HAP-1 (cell line): Measurements from ENCODE around the gene C2CD5.
"Not testable (repeated sequence)": the region's sequence is repeated elsewhere in the genome, so short reads cannot be mapped to it uniquely, and the experiment has no call there.

Source experiments
- DNase-seq, 2 experiments: peaks; one replicate each; pipeline ENCODE4 v3.0.0-alpha.2; 2016 to 2020; ENCODE audit warnings: low spot score in 2 of 2
- H3K27me3 ChIP-seq: fragments of 250-450 bp; sonication (Bioruptor Pico); 2 replicates; pipeline ENCODE4 v1.5.1; 2020; ENCODE audit warnings: low read depth, mild to moderate bottlenecking, moderate library complexity
- H3K36me3 ChIP-seq: fragments of 250-450 bp; sonication (Bioruptor Pico); replicated peaks from 2 replicates; pipeline ENCODE4 v1.5.1; 2020; ENCODE audit warnings: mild to moderate bottlenecking
- H3K4me1 ChIP-seq: fragments of 250-450 bp; sonication (Bioruptor Pico); 2 replicates; pipeline ENCODE4 v1.5.1; 2020; ENCODE audit warnings: mild to moderate bottlenecking
- H3K4me3 ChIP-seq: fragments of 250-450 bp; sonication (Bioruptor Pico); 2 replicates; pipeline ENCODE4 v1.5.1; 2020; ENCODE audit warnings: mild to moderate bottlenecking, moderate library complexity
- H3K9me3 ChIP-seq: fragments of 250-450 bp; sonication (Bioruptor Pico); 2 replicates; pipeline ENCODE4 v1.5.1; 2020; ENCODE audit warnings: mild to moderate bottlenecking, moderate library complexity
- in situ Hi-C: fragments of 300-500 bp; cut with MboI; formaldehyde crosslinking; loops from 3 replicates; pipeline ENCODE4 v1.14.3; 2020; ENCODE audit warnings: low sequenced_read_pairs, inconsistent platforms, mixed read lengths

Gene C2CD5

DNA sequence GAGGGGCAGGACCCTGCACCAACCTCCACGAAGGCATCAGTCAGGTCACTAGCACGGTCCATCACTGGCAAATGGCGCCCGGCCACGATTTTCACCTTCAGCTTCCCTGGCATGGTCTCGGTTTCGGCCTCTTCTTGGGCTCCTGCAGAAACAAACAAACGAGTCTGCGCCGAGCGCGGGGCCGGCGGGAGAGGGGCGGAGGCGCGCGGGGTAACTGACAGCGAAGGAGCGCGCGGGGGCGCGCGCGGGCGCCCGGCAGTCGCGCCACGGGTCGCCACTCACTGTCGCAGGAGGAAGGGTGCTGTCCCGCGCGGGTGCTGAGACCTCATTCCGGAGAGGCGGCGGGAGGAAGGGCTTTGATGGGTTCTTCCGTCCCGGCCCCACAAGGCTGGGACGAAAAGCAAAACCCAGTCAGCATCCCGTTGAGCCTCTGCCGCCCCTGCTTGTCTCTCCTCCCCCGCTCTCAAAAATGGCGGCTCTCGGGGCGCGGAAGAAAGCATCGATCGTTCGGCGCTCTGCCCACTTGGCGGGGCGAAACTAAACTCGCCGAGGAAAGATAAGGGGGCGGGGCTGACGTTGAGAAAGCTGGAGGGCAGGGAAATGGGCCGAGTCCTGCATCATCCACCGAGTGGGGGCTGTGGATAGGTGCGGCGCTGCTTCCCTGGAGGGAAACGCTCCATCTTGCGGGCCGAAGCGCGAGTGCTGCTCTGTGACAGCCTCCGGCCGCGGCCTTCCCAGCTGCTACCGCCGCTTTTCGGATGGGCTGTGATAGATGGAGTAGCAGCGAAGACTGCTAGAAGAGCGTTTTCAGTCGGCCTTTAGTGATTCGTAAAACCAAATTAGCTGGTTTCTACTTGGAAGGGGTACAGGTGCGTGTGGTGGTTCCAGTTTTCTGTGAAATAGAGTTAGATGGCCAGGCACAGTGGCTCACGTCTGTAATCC is at the start of gene C2CD5:
C2CD5 (minus strand) TSS at position 505 of the 942 bp plus-strand sequence; CDS start at position 113, 392 bp downstream.
- H3K36me3 ChIP-seq = 0 out of 2 replicates have a peak, but pooled peaks cover 2% of the 10 kb centered on the region
- no peaks in the 10 kb centered on the region for H3K27me3 ChIP-seq
- peak within 1 kb of the TSS; percentile 86 for H3K4me3 ChIP-seq
- peaks cover 4% of the 10 kb centered on the region; the same call in 1 of the 2 replicates for H3K9me3 ChIP-seq
- in situ Hi-C loops = loop anchor here (25.0 kb wide), 1 partner anchor 93 kb away; the partner anchor contains the start of gene ETNK1
- peaks cover 8% of the 10 kb centered on the region for H3K4me1 ChIP-seq
- peak; percentile 92 to 98 for DNase-seq

GRCh38 chr12:22593864-22594263 is 49.5 kb upstream of the C2CD5 start:
- Histone ChIP-seq H3K4me1 (no peaks in the 10 kb centered on the region), H3K36me3 (no peaks in the 10 kb centered on the region), H3K9me3 (no peaks in the 10 kb centered on the region), H3K4me3 (no peak overlapping the region), H3K27me3 (no peaks in the 10 kb centered on the region)
- in situ Hi-C loops = no loop called here
- no peak for DNase-seq

DNA sequence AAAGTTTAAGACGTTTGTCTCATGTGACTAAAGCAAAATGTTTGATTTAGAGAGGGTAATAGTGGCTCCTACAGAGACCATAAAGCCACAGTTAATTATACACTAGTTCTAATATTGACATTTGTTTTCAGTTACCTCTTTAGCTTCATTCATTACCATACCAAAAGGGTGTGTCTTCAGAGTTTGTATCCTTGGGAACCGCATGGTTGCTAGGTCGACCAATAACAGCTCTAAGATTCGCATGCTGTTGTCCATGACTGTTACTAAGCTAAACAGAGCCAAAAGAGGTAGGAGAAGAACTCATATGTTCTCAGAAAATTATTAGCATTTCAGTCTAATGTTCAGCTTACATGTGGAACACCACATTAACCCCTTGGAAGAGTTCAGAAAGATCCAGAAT is 44.5 kb upstream of the C2CD5 start:
- Histone ChIP-seq H3K27me3 (no peaks in the 10 kb centered on the region), H3K4me1 (no peaks in the 10 kb centered on the region), H3K36me3 (no peaks in the 10 kb centered on the region), H3K4me3 (no peak overlapping the region), H3K9me3 (no peaks in the 10 kb centered on the region)
- no peak for DNase-seq
- in situ Hi-C loops = no loop called here

DNA sequence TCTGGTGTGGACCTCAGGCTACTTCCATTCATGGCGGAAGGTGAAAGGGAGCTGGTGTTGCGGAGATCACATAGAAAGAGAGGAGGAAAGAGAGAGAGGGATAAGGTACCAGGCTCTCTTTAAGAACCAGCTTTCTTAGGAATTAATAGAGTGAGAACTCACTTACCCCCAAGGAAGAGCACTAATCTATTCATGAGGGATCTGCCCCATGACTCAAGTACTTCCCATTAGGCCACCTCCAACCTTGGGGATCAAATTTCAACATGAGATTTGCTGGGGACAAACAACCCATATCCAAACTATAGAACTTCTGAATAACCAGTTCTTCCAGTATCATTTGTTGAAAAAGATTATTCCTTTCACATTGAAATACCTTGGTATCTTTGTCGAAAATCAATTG is 34.0 kb upstream of the C2CD5 start:
- 0 out of 2 replicates have a peak, but pooled peaks cover 2% of the 10 kb centered on the region for H3K4me1 ChIP-seq
- in situ Hi-C loops = no loop called here
- H3K9me3 ChIP-seq = no peaks in the 10 kb centered on the region
- H3K4me3 ChIP-seq = no peak overlapping the region
- H3K36me3 ChIP-seq = no peaks in the 10 kb centered on the region
- H3K27me3 ChIP-seq = no peaks in the 10 kb centered on the region
- no peak for DNase-seq

DNA sequence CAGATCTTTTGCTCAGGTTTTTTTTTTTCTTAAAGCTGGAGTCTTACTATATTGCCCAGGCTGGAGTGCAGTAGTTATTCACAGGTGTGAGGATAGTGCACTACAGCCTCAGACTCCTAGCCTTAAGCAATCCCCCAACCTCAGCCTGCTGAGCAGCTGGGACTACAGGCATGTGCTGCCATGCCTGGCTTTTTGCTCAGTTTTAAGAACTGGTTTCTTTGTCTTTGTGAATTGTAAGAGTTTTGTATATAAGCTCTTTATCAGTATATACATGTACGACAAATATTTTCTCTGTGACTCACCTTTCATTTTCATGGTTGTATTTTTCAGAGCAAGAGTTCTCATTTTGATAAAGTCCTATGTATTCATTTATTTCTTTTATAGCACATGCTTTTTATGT is 33.3 kb upstream of the C2CD5 start:
- Histone ChIP-seq H3K9me3 (no peaks in the 10 kb centered on the region), H3K4me3 (no peak overlapping the region), H3K36me3 (no peaks in the 10 kb centered on the region), H3K4me1 (0 out of 2 replicates have a peak, but pooled peaks cover 2% of the 10 kb centered on the region), H3K27me3 (no peaks in the 10 kb centered on the region)
- in situ Hi-C loops = no loop called here
- no peak for DNase-seq

DNA sequence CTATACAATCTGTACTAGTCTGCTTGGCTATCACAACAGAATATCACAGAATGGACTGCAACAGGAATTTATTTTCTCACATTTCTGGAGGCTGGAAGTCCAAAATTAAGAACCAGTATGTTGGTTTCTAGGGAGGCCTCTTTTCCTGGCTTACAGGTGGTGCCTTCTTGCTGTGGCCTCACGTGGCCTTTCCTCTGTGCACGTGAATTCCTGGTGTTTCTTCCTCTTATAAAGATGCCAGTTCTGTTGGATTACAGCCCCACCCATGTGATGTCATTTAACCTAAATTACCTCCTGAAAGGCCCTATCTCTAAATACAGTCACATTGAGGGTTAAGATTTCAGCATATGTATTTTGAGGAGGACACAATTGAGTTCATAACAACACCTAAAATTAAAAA is 32.1 kb upstream of the C2CD5 start:
- Histone ChIP-seq H3K27me3 (no peaks in the 10 kb centered on the region), H3K4me1 (0 out of 2 replicates have a peak, but pooled peaks cover 2% of the 10 kb centered on the region), H3K4me3 (no peak overlapping the region), H3K9me3 (no peaks in the 10 kb centered on the region), H3K36me3 (no peaks in the 10 kb centered on the region)
- in situ Hi-C loops = no loop called here
- DNase-seq = no peak

DNA sequence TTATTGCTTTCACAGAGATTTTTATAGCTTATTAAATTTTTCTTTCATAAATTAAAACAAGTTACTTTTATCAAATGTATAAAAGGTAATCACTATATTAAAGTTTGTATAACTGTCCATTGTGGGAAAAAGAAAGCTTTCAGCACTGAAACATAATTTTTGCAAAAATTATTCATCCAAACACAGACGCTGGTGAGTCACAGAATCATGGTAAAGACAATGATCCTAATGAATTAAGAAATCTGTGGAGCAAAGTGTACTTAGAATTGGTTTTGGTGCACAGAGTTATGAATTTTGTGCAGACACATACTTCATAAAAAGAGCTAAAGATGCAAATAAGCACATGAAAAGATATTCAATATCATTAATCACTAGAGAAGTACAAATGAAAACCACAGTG is 31.7 kb upstream of the C2CD5 start:
- no peaks in the 10 kb centered on the region for H3K36me3 ChIP-seq
- in situ Hi-C loops = no loop called here
- no peak for DNase-seq
- 0 out of 2 replicates have a peak, but pooled peaks cover 2% of the 10 kb centered on the region for H3K4me1 ChIP-seq
- H3K9me3 ChIP-seq = no peaks in the 10 kb centered on the region
- H3K4me3 ChIP-seq = no peak overlapping the region
- H3K27me3 ChIP-seq = no peaks in the 10 kb centered on the region

DNA sequence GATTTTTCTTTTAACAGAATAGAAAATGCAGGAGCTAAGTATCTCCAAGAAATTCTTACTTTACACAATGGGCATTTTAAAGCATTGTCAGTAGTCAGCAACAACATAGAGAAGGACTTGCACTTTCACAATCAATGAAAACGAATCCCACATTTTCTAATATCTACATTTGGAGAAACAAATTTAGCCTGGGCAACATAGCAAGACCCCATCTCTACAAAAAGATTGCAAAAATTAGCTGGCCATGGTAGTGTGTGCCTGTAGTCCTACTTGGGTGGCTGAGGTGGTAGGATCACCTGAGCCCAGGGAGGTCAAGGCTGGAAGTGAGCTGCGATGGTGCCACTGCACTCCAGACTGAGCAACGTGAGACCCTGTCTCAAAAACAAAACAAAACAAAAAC is 30.6 kb upstream of the C2CD5 start:
- H3K36me3 ChIP-seq = no peaks in the 10 kb centered on the region
- H3K9me3 ChIP-seq = no peaks in the 10 kb centered on the region
- H3K4me1 ChIP-seq = no peaks in the 10 kb centered on the region
- H3K4me3 ChIP-seq = no peak overlapping the region
- no peaks in the 10 kb centered on the region for H3K27me3 ChIP-seq
- DNase-seq = no peak
- in situ Hi-C loops = no loop called here

DNA sequence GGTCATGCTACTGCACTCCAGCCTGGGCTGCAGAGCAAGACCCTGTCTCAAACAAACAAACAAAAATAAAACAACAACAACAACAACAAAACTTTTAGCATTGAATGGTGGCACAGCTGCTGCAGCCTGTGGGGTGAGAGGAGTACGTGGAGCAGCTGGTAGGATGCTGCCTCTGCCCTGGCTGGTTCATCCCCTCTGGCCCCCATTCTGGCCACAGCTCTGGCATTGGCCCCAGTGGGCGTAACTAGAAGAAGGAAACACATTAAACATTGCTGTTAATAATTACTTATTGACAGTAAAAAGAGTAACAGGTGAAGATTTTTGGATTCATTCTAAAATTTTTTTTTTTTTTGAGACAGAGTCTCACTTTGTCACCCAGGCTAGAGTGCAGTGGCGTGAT is 28.8 kb upstream of the C2CD5 start:
- H3K4me3 ChIP-seq = no peak overlapping the region
- no peaks in the 10 kb centered on the region for H3K27me3 ChIP-seq
- no peaks in the 10 kb centered on the region for H3K36me3 ChIP-seq
- H3K4me1 ChIP-seq = no peaks in the 10 kb centered on the region
- DNase-seq = no peak
- no peaks in the 10 kb centered on the region for H3K9me3 ChIP-seq
- in situ Hi-C loops = no loop called here

DNA sequence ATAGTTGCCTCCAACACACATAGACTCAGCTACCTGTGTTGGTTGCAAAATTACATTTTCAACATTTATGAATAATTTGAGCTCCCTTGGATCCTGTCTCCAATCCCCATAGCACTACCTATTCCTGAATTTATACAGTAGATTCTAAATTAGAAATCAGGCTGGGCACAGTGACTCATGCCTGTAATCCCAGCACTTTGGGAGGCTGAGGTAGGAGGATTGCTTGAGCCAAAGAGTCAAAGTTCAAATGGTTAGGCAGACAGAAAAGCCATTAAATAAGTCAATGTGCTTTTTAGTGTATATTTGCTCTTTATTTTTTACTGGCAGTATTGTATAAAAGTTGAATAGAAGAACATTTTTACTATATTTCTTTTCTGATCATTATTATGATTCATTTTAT is 24.9 kb upstream of the C2CD5 start:
- no peak for DNase-seq
- Histone ChIP-seq H3K9me3 (no peaks in the 10 kb centered on the region), H3K27me3 (no peaks in the 10 kb centered on the region), H3K4me3 (no peak overlapping the region), H3K36me3 (no peaks in the 10 kb centered on the region), H3K4me1 (no peaks in the 10 kb centered on the region)
- in situ Hi-C loops = no loop called here

DNA sequence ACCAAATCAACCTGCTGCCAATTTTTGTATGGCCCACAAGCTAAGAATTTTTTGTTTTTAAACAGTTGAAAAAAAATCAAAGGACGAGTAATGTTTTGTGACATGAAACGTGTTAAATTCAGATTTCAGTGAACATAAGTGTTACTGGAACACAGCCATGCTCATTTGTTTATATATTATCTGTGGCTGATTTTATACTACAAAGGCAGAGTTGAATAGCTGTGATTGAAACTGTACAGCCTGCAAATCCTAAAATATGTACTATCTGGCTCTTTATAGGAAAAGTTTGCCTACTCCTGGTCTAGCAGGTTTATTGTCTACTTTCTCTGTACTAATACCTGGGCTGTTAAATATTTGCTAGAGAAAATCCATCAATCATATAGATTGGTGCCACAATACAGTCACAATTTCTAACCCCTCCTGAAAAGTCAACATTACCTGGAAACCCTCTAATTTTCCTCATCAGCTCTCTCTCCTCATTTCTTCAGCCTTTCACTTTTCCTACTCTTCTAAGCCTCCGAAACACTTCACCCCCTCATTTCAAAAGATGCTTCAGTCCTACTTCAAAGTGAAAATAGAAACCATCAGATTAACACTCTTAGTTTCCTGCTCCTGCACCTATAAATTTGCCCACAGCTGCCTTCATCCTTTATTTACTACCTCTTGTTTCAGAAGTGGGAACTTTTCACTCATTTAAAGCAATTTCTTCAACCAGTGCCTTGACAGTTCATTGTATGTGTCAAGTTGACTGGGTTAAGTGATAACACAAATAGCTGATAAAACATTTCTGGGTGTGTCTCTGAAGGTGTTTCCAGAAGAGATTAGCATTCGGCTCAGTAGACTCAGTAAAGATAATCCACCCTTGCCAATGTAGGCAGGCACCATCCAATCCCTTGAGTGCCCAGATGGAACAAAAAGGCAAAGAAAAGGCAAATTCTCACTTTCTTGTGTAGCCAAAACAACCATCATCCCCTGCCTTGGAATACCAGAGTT is 18.0 kb upstream of the C2CD5 start:
- Histone ChIP-seq H3K9me3 (no peaks in the 10 kb centered on the region), H3K27me3 (no peaks in the 10 kb centered on the region), H3K4me3 (no peak overlapping the region), H3K36me3 (no peaks in the 10 kb centered on the region), H3K4me1 (no peaks in the 10 kb centered on the region)
- in situ Hi-C loops = no loop called here
- no peak for DNase-seq

- H3K9me3 ChIP-seq, H3K4me3 ChIP-seq, DNase-seq, H3K36me3 ChIP-seq, H3K27me3 ChIP-seq, H3K4me1 ChIP-seq, in situ Hi-C loops: not testable (repeated sequence)
These were observed 10.4 kb upstream of the C2CD5 start for GRCh38 chr12:22554750-22555149.

- Histone ChIP-seq H3K36me3 (no peaks in the 10 kb centered on the region), H3K9me3 (peaks cover 9% of the 10 kb centered on the region), H3K4me3 (no peak overlapping the region), H3K27me3 (no peaks in the 10 kb centered on the region), H3K4me1 (no peaks in the 10 kb centered on the region)
- DNase-seq = no peak
- in situ Hi-C loops = no loop called here
These were observed 7.3 kb upstream of the C2CD5 start for GRCh38 chr12:22551624-22552023.
